Body of pancreas (tissue), 4 donors: ENCODE measurements around the gene OSBPL10. TPM values are rescaled to one million over a fixed set of nuclear protein-coding genes. Genes with fewer than 3 reads are reported as not detected.

Experiments
- ATAC-seq: fragments of 150-250 bp; one replicate; pipeline ENCODE4 v1.9.1; 2016
- DNase-seq, 4 donors: peaks; one replicate each; pipeline ENCODE4 v3.0.0-alpha.2; 2019
- H3K27ac ChIP-seq, 4 donors: fragments of 200-600 bp; sonication (generic); 1 replicate in 3 of 4; 2 replicates in 1 of 4; pipeline versions ENCODE4 v1.5.1 to v1.6.1; 2016 to 2019; ENCODE audit warnings: mild to moderate bottlenecking in 1 of 4, mixed read lengths in 1 of 4, moderate library complexity in 1 of 4
- H3K27me3 ChIP-seq, 2 donors: fragments of 200-600 bp; sonication (generic); one replicate each; pipeline ENCODE4 v1.6.0; 2016; ENCODE audit warnings: mild to moderate bottlenecking in 1 of 2
- H3K36me3 ChIP-seq, 2 donors: fragments of 200-600 bp; sonication (generic); replicated peaks in 1 of 2; 2 replicates each; pipeline ENCODE4 v1.5.1; 2016; ENCODE audit warnings: low read depth in 2 of 2; ENCODE audit not compliant: insufficient read depth in 1 of 2
- H3K4me1 ChIP-seq: fragments of 200-600 bp; sonication (generic); one replicate; pipeline ENCODE4 v1.6.0; 2016
- H3K4me3 ChIP-seq, 2 donors: fragments of 200-600 bp; sonication (generic); 1 replicate in 1 of 2; 2 replicates in 1 of 2; pipeline ENCODE4 v1.5.1; 2016 to 2019
- H3K9me3 ChIP-seq, 3 donors: fragments of 200-600 bp; sonication (generic); 1 replicate in 2 of 3; 2 replicates in 1 of 3; pipeline ENCODE4 v1.5.1; 2016
- CTCF ChIP-seq, 7 experiments: fragments of 450-650 bp in 4 of 7; fragments of 200-600 bp in 3 of 7; sonication (generic) in 3 of 7; IDR thresholded peaks; one replicate each; pipeline ENCODE4 v1.5.1; 2016 to 2019; ENCODE audit warnings: antibody characterized with exemption in 7 of 7
- POLR2A ChIP-seq, 3 donors: fragments of 450-650 bp; IDR thresholded peaks; one replicate each; pipeline ENCODE4 v1.6.1; 2016; ENCODE audit warnings: antibody characterized with exemption in 3 of 3, mild to moderate bottlenecking in 2 of 3
- WGBS, 2 donors: methylation state at CpG; one replicate each; pipeline ENCODE4 v1.1.5; 2017; 5-methylcytosine and 5-hydroxymethylcytosine counted together
- intact Hi-C: fragments of 100-400 bp; cut with DNase I; formaldehyde crosslinking; loops from one replicate; pipeline ENCODE4 v1.15.1; 2023
- total RNA-seq, 2 donors: library from RNA; depleted of rRNA; stranded (reverse); fragments of >200 nt; gene quantifications; one replicate each; pipeline ENCODE4 v1.1.0, GENCODE V29; 2016

Gene OSBPL10
- total RNA-seq, 2 donors from 2014 or later: 3.4 to 27.0 TPM

DNA sequence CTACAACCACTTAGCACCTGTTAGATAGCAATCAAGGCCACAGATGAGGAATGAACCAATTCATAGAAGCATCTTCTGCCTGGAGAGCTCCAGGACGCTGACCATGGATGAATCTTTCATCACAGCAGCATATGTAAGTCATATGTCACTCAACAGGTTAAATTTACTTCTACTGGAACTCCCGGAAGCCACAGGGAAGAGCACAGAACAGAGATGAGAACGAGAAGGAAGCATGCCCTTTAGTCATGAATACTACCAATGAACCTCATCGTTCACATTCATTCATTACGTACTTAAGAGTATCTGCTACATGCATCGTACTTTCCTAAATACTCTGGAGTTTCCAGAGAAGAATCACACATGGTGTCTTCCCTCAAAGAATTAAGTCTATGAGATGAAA is 255.5 kb downstream of the OSBPL10 start:
- H3K27ac ChIP-seq: no peak overlapping the region
- TF ChIP-seq POLR2A (IDR thresholded peaks at IDR 0.05): no peak
- no peak for TF ChIP-seq CTCF (IDR thresholded peaks at IDR 0.05)
- H3K4me1 ChIP-seq: no peaks in the 10 kb centered on the region
- no peaks in the 10 kb centered on the region for H3K27me3 ChIP-seq
- H3K4me3 ChIP-seq: no peak overlapping the region
- intact Hi-C loops: no loop called here
- H3K36me3 ChIP-seq: no peaks in the 10 kb centered on the region
- ATAC-seq (no peak), DNase-seq (no peak)
- 71 to 82% methylated on average over 6 of the region's 6 CpGs for WGBS, 2 donors
- no peaks in the 10 kb centered on the region for H3K9me3 ChIP-seq

- DNase-seq (no peak), ATAC-seq (no peak)
- H3K9me3 ChIP-seq: no peaks in the 10 kb centered on the region
- 67 to 73% methylated on average over 4 of the region's 4 CpGs for WGBS, 2 donors
- TF ChIP-seq POLR2A (IDR thresholded peaks at IDR 0.05) (no peak), CTCF (IDR thresholded peaks at IDR 0.05) (no peak)
- H3K4me3 ChIP-seq: no peak overlapping the region
- H3K36me3 ChIP-seq: no peaks in the 10 kb centered on the region
- H3K27ac ChIP-seq: no peak overlapping the region
- H3K4me1 ChIP-seq: no peaks in the 10 kb centered on the region
- intact Hi-C loops: no loop called here
- no peaks in the 10 kb centered on the region for H3K27me3 ChIP-seq
Observed at GRCh38 chr3:31724651-31725050, 256.4 kb downstream of the OSBPL10 start.

GRCh38 chr3:31724116-31724515 is 256.9 kb downstream of the OSBPL10 start:
- ATAC-seq (no peak), DNase-seq (no peak)
- H3K4me1 ChIP-seq: no peaks in the 10 kb centered on the region
- no peaks in the 10 kb centered on the region for H3K36me3 ChIP-seq
- TF ChIP-seq CTCF (IDR thresholded peaks at IDR 0.05) (no peak), POLR2A (IDR thresholded peaks at IDR 0.05) (no peak)
- no peak overlapping the region for H3K4me3 ChIP-seq
- H3K9me3 ChIP-seq: no peaks in the 10 kb centered on the region
- intact Hi-C loops: no loop called here
- no peaks in the 10 kb centered on the region for H3K27me3 ChIP-seq
- no peak overlapping the region for H3K27ac ChIP-seq
- WGBS, 2 donors: 87 to 88% methylated on average over 6 of the region's 6 CpGs

DNA sequence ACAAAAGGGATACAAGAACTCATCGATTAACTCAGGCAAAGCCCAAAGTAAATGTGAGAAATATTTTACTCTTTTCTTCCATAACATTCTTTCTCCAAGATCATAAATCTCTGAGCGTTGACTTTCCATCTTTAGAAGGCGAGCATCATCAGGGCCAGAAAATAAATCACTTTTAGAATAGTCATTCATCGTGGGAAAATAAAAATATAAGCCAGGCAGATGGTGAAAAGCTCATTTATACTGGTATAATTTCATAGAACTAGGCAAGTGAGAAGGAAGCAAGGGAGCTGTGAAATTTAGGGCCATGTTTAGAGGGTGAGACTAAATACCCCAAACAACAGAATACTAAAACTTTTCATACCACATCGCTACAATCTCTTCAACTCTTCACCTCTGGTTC is 257.4 kb downstream of the OSBPL10 start:
- whole genome bisulfite sequencing, 2 donors: 78 to 86% methylated on average over 5 of the region's 5 CpGs
- no peaks in the 10 kb centered on the region for H3K36me3 ChIP-seq
- H3K27ac ChIP-seq: no peak overlapping the region
- no peaks in the 10 kb centered on the region for H3K27me3 ChIP-seq
- H3K4me1 ChIP-seq: no peaks in the 10 kb centered on the region
- H3K4me3 ChIP-seq: no peak overlapping the region
- DNase-seq (no peak), ATAC-seq (no peak)
- no peaks in the 10 kb centered on the region for H3K9me3 ChIP-seq
- intact Hi-C loops: no loop called here
- TF ChIP-seq CTCF (IDR thresholded peaks at IDR 0.05): no peak

DNA sequence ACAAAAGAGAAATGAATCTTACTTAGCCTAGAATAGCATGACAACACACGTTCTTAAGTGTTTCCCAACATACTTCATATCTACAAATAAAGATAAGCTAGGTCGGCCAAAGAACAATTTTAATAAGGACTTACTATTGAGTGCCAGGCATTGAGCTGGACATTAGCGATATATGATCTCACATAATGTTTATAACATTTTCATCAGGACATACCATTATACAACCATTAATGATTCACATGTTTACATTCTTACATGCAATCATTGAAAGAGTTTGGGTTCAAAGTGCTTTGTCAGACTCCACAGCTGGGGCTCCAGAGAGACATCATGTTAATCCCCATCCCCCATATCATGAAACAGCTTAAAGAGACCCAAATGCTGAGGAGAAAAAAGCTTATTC is 259.4 kb downstream of the OSBPL10 start:
- Histone ChIP-seq H3K27ac (no peak overlapping the region), H3K4me3 (no peak overlapping the region), H3K27me3 (no peaks in the 10 kb centered on the region), H3K36me3 (no peaks in the 10 kb centered on the region), H3K4me1 (no peaks in the 10 kb centered on the region), H3K9me3 (no peaks in the 10 kb centered on the region)
- DNase-seq: no peak
- 47 to 65% methylated on average over 3 of the region's 3 CpGs for WGBS, 2 donors
- TF ChIP-seq POLR2A (IDR thresholded peaks at IDR 0.05): no peak
- intact Hi-C loops: no loop called here
- no peak for ATAC-seq
